ENCODE results near the gene RFTN1.

DNA sequence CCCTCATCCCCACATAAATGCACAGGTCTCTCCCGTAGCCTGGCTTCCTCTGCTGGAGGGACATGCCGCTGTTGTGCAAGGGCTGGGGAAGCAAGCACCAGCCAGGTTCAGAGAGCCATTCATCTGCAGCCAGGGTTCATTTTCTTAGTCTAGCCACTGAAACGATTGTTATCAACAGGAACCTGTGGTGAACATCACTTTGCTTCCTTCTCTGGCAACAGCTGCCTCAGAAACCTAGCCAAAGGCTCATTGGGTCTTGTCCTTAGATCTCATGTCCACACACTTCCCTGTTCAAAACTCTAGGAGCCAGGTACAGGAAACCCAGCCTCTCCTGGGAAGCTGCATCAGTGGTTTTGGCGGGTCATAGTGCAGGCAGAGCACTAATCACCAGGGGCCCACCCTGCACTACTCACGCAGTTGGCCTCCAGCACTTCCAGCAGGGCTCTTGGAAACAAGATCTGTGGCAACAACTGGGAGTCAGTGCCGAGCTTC, 201.5 kb downstream of the RFTN1 start:
- TF ChIP-seq EZH2 (IDR thresholded peaks at IDR 0.05; ENCODE audit: low read length, missing control alignments) = no peak
- TF ChIP-seq, protein P1, sequence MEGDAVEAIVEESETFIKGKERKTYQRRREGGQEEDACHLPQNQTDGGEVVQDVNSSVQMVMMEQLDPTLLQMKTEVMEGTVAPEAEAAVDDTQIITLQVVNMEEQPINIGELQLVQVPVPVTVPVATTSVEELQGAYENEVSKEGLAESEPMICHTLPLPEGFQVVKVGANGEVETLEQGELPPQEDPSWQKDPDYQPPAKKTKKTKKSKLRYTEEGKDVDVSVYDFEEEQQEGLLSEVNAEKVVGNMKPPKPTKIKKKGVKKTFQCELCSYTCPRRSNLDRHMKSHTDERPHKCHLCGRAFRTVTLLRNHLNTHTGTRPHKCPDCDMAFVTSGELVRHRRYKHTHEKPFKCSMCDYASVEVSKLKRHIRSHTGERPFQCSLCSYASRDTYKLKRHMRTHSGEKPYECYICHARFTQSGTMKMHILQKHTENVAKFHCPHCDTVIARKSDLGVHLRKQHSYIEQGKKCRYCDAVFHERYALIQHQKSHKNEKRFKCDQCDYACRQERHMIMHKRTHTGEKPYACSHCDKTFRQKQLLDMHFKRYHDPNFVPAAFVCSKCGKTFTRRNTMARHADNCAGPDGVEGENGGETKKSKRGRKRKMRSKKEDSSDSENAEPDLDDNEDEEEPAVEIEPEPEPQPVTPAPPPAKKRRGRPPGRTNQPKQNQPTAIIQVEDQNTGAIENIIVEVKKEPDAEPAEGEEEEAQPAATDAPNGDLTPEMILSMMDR (conservative IDR thresholded peaks at IDR 0.05 in 1 of 2, IDR thresholded peaks at IDR 0.05 in 1 of 2; ENCODE audit: low read depth in 1 of 2, low read length in 2 of 2) = no peak
